Fibroblast of mammary gland (primary cell): ENCODE data around the gene PHOX2B.
A peak's percentile ranks its signal among the peaks of the same experiment; 100 is the strongest.
"Not testable (repeated sequence)": the region's sequence is repeated elsewhere in the genome, so short reads cannot be mapped to it uniquely, and the experiment has no call there.

Source experiments
- DNase-seq: peaks from one replicate; pipeline ENCODE4 v3.0.0-alpha.2; 2010; ENCODE audit warnings: low read depth
- H3K4me3 ChIP-seq: 2 replicates; pipeline ENCODE4 v1.5.1; 2011; ENCODE audit warnings: low read depth, mild to moderate bottlenecking, low read length, moderate library complexity; ENCODE audit not compliant: control insufficient read depth
- TF ChIP-seq, protein P1 (sequence below): conservative IDR thresholded peaks from 2 replicates; pipeline ENCODE4 v1.5.1; 2011; ENCODE audit warnings: low read depth, low read length, inconsistent platforms; ENCODE audit not compliant: control insufficient read depth, insufficient read depth

The PHOX2B gene

DNA sequence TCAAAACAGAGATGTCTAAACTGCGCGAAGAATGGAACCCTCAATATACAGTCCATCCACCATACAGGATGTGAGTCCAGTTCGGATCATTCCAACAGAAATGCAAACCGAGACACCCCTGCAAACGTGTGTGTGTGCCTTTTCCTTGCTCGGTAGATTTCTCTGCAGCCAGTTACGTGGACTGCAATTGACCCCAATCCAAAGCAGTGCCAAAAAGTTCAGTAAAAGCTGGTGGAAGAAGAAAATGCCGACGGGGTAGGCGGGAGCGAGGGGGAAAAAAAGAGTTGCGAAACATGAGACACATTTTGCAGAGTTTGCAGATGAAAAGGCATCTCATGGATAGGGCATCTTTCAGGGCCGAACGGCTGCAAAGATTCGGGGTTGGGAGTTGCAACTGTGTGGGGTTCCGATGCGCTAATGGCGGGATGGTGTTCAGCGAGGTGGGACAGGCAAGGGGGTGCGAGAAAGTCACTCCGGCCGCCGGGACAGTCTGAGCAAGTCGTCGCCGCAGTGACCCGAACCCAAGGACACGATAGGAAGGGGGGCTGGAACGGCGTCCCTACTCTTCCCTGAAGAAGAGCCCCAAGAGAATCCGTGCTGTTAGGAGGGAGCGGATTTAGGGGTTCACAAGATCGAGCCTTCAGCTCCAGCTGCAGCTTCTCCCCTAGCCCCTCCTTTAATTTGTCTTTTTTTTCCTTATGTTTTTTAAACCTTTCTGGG, 3.8 kb downstream of the PHOX2B start:
- TF ChIP-seq, protein P1, sequence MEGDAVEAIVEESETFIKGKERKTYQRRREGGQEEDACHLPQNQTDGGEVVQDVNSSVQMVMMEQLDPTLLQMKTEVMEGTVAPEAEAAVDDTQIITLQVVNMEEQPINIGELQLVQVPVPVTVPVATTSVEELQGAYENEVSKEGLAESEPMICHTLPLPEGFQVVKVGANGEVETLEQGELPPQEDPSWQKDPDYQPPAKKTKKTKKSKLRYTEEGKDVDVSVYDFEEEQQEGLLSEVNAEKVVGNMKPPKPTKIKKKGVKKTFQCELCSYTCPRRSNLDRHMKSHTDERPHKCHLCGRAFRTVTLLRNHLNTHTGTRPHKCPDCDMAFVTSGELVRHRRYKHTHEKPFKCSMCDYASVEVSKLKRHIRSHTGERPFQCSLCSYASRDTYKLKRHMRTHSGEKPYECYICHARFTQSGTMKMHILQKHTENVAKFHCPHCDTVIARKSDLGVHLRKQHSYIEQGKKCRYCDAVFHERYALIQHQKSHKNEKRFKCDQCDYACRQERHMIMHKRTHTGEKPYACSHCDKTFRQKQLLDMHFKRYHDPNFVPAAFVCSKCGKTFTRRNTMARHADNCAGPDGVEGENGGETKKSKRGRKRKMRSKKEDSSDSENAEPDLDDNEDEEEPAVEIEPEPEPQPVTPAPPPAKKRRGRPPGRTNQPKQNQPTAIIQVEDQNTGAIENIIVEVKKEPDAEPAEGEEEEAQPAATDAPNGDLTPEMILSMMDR, result no peak
- H3K4me3 ChIP-seq, result no peak overlapping the region
- DNase-seq, result no peak

GRCh38 chr4:41741354-41741753, 7.2 kb downstream of the PHOX2B start:
- no peak overlapping the region for H3K4me3 ChIP-seq
- TF ChIP-seq, protein P1, result no peak
- no peak for DNase-seq

- DNase-seq, H3K4me3 ChIP-seq: not testable (repeated sequence)
These were observed 11.0 kb downstream of the PHOX2B start for GRCh38 chr4:41737491-41737890.

- no peak overlapping the region for H3K4me3 ChIP-seq
- TF ChIP-seq, protein P1, result no peak
- DNase-seq, result no peak
These were observed 14.2 kb downstream of the PHOX2B start for GRCh38 chr4:41734371-41734770.

GRCh38 chr4:41731569-41732126, 16.9 kb downstream of the PHOX2B start:
- TF ChIP-seq, protein P1, result no peak
- no peak overlapping the region for H3K4me3 ChIP-seq
- DNase-seq, result no peak

GRCh38 chr4:41728573-41728913, 20.0 kb downstream of the PHOX2B start:
- H3K4me3 ChIP-seq, result no peak overlapping the region
- TF ChIP-seq, protein P1, result no peak
- DNase-seq, result peak; percentile 13

GRCh38 chr4:41727861-41728572, 20.5 kb downstream of the PHOX2B start:
- DNase-seq, result no peak

More at GRCh38 chr4:41727861-41728572, 20.5 kb downstream of the PHOX2B start:
- no peak overlapping the region for H3K4me3 ChIP-seq
- TF ChIP-seq, protein P1, result no peak
